Sigmoid colon (tissue), 4 donors: ENCODE results near the gene EMB.
"Not testable (repeated sequence)": the region's sequence is repeated elsewhere in the genome, so short reads cannot be mapped to it uniquely, and the experiment has no call there.

Experiments used
- CTCF ChIP-seq, 4 experiments: fragments of 450-650 bp in 3 of 4; fragments of 200-600 bp in 1 of 4; IDR thresholded peaks; one replicate each; pipeline ENCODE4 v1.5.1; 2016 to 2019; ENCODE audit warnings: antibody characterized with exemption in 4 of 4, mild to moderate bottlenecking in 3 of 4, moderate library complexity in 2 of 4
- EP300 ChIP-seq, 4 donors: sonication (generic); formaldehyde crosslinking; IDR thresholded peaks; one replicate each; pipeline ENCODE4 v1.6.1; 2017; ENCODE audit warnings: antibody characterized with exemption in 4 of 4
- POLR2A ChIP-seq, 2 donors: fragments of 450-650 bp; IDR thresholded peaks; one replicate each; pipeline ENCODE4 v1.6.1; 2016; ENCODE audit warnings: antibody characterized with exemption in 2 of 2, mild to moderate bottlenecking in 2 of 2, moderate library complexity in 2 of 2

GRCh38 chr5:50410932-50411331, 30.2 kb downstream of the EMB start:
- TF ChIP-seq CTCF, EP300, POLR2A (IDR thresholded peaks at IDR 0.05): not testable (repeated sequence)
